Chondrocyte (in vitro differentiated cells): Measurements from ENCODE around the gene CDHR4. TPM values are rescaled to one million over a fixed set of nuclear protein-coding genes. Genes with fewer than 3 reads are reported as not detected.

Experiments
- DNase-seq: peaks from one replicate; pipeline ENCODE4 v3.0.0; 2021; ENCODE audit warnings: mixed read lengths, low spot score
- H3K27ac Mint-ChIP-seq: one replicate; pipeline ENCODE4 v1.8.0; 2021; ENCODE audit warnings: mild to moderate bottlenecking, moderate library complexity, mixed read lengths; ENCODE audit not compliant: unreplicated experiment
- H3K27me3 Mint-ChIP-seq: 2 replicates; pipeline ENCODE4 v1.8.0; 2021; ENCODE audit warnings: low read depth, mixed read lengths
- H3K36me3 Mint-ChIP-seq: 2 replicates; pipeline ENCODE4 v1.8.0; 2021; ENCODE audit warnings: low read depth, mixed read lengths
- H3K4me1 Mint-ChIP-seq: 2 replicates; pipeline ENCODE4 v1.8.0; 2021; ENCODE audit warnings: low read depth, mild to moderate bottlenecking, mixed read lengths
- H3K4me3 Mint-ChIP-seq: one replicate; pipeline ENCODE4 v1.8.0; 2021; ENCODE audit warnings: mild to moderate bottlenecking, moderate library complexity, mixed read lengths; ENCODE audit not compliant: unreplicated experiment
- H3K9me3 Mint-ChIP-seq: 2 replicates; pipeline ENCODE4 v1.8.0; 2021; ENCODE audit warnings: low read depth, mixed read lengths
- total RNA-seq: library from RNA; stranded (reverse); gene quantifications from 3 replicates; pipeline ENCODE4 v1.2.1, GENCODE V29; 2021
- TF ChIP-seq, protein P1 (sequence below): fragments of 200-600 bp; sonication (generic); IDR thresholded peaks from 2 replicates; pipeline ENCODE4 v1.5.0; 2021; ENCODE audit warnings: antibody characterized with exemption, mild to moderate bottlenecking, moderate library complexity

Gene CDHR4
- total RNA-seq, 1 donor from 2014 or later = not detected

- H3K27me3 Mint-ChIP-seq = peaks cover 2% of the 10 kb centered on the region
- no peak for DNase-seq
- H3K9me3 Mint-ChIP-seq = no peaks in the 10 kb centered on the region
- peak within 1 kb of the TSS; percentile 86 for H3K4me3 Mint-ChIP-seq
- no peaks in the 10 kb centered on the region for H3K36me3 Mint-ChIP-seq
- H3K4me1 Mint-ChIP-seq = peaks cover 57% of the 10 kb centered on the region
- TF ChIP-seq, protein P1, sequence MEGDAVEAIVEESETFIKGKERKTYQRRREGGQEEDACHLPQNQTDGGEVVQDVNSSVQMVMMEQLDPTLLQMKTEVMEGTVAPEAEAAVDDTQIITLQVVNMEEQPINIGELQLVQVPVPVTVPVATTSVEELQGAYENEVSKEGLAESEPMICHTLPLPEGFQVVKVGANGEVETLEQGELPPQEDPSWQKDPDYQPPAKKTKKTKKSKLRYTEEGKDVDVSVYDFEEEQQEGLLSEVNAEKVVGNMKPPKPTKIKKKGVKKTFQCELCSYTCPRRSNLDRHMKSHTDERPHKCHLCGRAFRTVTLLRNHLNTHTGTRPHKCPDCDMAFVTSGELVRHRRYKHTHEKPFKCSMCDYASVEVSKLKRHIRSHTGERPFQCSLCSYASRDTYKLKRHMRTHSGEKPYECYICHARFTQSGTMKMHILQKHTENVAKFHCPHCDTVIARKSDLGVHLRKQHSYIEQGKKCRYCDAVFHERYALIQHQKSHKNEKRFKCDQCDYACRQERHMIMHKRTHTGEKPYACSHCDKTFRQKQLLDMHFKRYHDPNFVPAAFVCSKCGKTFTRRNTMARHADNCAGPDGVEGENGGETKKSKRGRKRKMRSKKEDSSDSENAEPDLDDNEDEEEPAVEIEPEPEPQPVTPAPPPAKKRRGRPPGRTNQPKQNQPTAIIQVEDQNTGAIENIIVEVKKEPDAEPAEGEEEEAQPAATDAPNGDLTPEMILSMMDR = peak; percentile 96
- H3K27ac Mint-ChIP-seq = peak within 1 kb of the TSS; percentile 77
Observed at GRCh38 chr3:49802719-49803464, 3.2 kb upstream of the CDHR4 start, which contains the start of gene INKA1. Gene INKA1, plus strand, starts transcription at chr3:49803261. Its CDS starts 132 bp downstream, at chr3:49803393.

DNA sequence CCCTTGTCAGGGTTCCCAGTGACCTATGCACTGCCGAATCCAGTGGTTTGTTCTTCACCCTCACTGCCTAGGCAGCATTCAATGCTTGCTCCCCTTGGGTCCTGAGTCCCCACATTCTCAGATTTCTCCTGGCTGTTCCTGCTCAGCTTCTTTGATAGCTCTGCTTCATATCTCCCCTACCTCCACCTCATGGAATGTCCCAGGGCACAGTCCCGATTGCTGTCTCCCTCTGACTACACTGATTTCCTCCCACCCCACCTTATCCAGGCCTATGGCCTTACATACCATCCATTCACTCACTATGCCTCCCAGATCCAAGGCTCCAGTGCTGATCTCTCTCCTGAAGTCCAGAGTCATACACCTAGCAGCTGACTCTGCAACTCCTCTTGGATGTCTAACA lies 1.5 kb upstream of the CDHR4 start:
- no peaks in the 10 kb centered on the region for H3K36me3 Mint-ChIP-seq
- H3K27ac Mint-ChIP-seq = no peak overlapping the region
- DNase-seq = no peak
- peaks cover 2% of the 10 kb centered on the region for H3K27me3 Mint-ChIP-seq
- no peak overlapping the region for H3K4me3 Mint-ChIP-seq
- TF ChIP-seq, protein P1 = no peak
- H3K4me1 Mint-ChIP-seq = peaks cover 40% of the 10 kb centered on the region
- no peaks in the 10 kb centered on the region for H3K9me3 Mint-ChIP-seq

- TF ChIP-seq, protein P1 = no peak
- Mint-ChIP-seq H3K4me1 (peaks cover 19% of the 10 kb centered on the region), H3K27ac (no peak overlapping the region), H3K36me3 (no peaks in the 10 kb centered on the region), H3K9me3 (no peaks in the 10 kb centered on the region), H3K27me3 (peaks cover 2% of the 10 kb centered on the region), H3K4me3 (no peak overlapping the region)
- DNase-seq = no peak
Observed at GRCh38 chr3:49799105-49799504, 568 bp downstream of the CDHR4 start.

GRCh38 chr3:49794926-49795905 lies 4.5 kb downstream of the CDHR4 start:
- H3K4me1 Mint-ChIP-seq = peaks cover 9% of the 10 kb centered on the region
- H3K27ac Mint-ChIP-seq = no peak overlapping the region
- H3K27me3 Mint-ChIP-seq = no peaks in the 10 kb centered on the region
- TF ChIP-seq, protein P1 = no peak
- H3K4me3 Mint-ChIP-seq = no peak overlapping the region
- H3K36me3 Mint-ChIP-seq = no peaks in the 10 kb centered on the region
- no peaks in the 10 kb centered on the region for H3K9me3 Mint-ChIP-seq
- no peak for DNase-seq

- no peak overlapping the region for H3K27ac Mint-ChIP-seq
- no peak overlapping the region for H3K4me3 Mint-ChIP-seq
- H3K9me3 Mint-ChIP-seq = no peaks in the 10 kb centered on the region
- no peaks in the 10 kb centered on the region for H3K36me3 Mint-ChIP-seq
- peaks cover 3% of the 10 kb centered on the region for H3K4me1 Mint-ChIP-seq
- H3K27me3 Mint-ChIP-seq = no peaks in the 10 kb centered on the region
- TF ChIP-seq, protein P1 = no peak
- peak; percentile 71 for DNase-seq
Observed at GRCh38 chr3:49794431-49794830, 5.2 kb downstream of the CDHR4 start.
